Ovary (tissue), 3 donors: Measurements from ENCODE around the gene ASIC4.

Source experiments
- CTCF ChIP-seq, 3 donors: fragments of 450-650 bp in 2 of 3; fragments of 200-600 bp in 1 of 3; IDR thresholded peaks; one replicate each; pipeline versions ENCODE4 v1.5.1 to v1.8.0; 2016 to 2022; ENCODE audit warnings: antibody characterized with exemption in 3 of 3, mild to moderate bottlenecking in 1 of 3
- EP300 ChIP-seq: sonication (generic); formaldehyde crosslinking; IDR thresholded peaks from one replicate; pipeline ENCODE4 v1.6.1; 2017; ENCODE audit warnings: antibody characterized with exemption
- POLR2A ChIP-seq: fragments of 450-650 bp; IDR thresholded peaks from one replicate; pipeline ENCODE4 v1.6.1; 2017; ENCODE audit warnings: antibody characterized with exemption, mild to moderate bottlenecking, moderate library complexity
- donor health status: DM: no; HTN: no; CAD: no.

DNA sequence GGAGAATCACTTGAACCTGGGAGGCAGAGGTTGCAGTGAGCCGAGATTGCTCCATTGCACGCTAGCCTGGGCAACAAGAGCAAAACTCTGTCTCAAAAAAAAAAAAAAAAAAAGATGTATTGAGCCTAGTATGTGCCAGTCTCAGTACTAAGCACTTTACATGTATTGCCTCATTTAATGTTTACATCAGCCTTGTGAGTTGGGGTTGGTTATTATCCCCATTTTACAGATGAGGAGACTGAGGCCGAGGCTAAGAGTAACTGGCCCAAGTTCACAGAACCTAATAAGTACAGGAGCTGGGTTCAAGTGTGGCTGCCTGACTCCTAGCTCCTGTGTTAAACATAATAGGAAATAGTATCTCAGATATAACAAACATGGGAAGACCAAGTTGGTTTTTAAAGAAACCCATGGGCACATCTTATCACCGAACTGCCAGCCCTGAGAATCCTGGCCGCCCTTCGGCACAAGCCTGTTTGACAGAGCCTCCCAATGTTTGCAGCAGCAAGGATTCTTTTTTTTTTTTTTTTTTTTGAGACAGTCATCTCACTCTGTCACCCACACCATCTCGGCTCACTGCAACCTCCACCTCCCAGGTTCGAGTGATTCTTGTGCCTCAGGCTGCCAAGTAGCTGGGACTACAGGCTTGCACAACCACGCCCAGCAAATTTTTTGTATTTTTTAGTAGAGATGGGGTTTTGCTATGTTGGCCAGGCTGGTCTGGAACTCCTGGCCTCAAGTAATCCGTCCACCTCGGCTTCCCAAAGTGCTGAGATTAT lies 39.8 kb upstream of the ASIC4 start:
- TF ChIP-seq CTCF (IDR thresholded peaks at IDR 0.05) = no peak
- TF ChIP-seq POLR2A = no peak
- no peak for TF ChIP-seq EP300
